ENCODE data around the gene GRPEL2.

GRPEL2 gene

DNA sequence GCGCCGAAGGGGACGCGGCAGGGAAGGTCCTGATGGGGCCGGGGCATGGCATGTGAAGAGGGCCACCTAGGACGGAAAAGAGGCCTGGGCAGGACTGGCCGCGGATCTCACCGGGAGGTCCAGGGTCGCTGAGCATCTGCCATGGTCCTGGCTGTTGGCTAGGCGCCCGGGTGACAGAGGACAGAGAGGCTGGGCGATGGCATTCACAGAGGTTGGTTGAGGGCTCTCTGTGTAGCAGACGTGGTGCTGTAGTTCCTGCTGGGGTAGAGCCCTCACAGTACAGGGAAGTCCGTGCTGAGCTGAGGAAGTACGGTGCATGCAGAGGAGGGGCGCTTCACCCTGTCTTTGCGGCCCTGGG is 13.0 kb downstream of the GRPEL2 start:
- peak; percentile 31 for DNase-seq

DNA sequence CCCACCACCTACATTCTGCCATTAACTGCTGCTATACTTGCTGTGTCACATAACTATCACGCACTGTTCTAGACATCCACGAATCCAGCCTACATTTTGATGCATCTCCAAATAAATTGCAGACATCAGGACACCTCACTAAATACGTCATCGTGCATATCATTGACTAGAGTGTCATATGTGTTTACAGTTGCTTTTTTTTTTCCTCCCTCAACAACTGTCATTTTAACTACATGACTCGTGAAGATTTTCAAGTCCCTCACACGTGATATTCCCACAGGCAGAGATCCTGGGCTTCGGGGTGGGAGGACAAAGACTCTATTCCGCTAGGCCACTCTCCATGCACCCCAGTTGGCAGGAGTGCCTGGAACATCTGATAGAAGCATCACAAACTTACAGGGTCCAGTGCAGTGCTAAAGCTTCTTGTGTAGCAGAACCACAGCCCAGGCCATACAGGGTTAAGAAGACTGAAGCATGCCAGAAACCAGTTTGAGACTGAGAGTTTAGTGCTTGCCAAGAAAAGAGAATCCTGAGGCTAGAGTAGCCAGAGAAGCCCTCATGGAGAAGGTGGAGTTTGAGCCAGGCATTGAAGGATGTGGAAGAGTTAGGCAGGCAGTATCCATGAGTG is 13.7 kb downstream of the GRPEL2 start:
- DNase-seq: peak; percentile 25

DNA sequence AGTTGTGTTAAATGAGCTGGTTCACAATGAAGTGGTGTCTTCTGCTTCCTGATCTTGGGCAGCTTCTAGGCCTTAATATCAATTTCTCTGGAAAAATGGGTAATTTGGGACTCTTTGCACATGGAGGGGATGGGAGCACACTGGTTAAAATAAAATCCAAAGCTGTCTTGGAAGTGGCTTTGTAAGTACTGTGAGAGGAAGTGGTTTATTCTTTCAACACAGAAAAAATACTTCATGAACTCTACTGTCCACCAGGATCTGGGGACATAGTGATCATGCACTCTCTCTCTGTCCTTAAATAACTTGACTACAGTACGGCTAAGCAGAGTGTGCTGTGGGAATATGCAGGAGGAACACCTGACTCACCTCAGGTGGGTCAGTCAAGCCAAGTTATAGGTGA is 15.0 kb downstream of the GRPEL2 start:
- no peak for DNase-seq

DNA sequence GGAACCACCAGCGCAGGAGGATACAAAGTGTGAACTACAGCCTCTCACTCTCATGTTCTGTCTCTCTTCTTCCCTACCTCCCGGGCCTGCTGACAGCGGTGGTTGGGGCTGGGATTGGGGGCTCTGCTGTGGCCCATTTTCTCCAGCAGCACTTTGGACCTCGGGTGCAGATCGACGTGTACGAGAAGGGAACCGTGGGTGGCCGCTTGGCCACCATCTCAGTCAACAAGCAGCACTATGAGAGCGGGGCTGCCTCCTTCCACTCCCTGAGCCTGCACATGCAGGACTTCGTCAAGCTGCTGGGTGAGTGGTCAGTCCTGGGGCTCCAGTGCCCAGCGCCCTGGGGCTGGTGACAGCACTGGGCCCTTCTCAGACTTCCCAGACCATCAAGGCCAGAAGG is 17.2 kb downstream of the GRPEL2 start:
- DNase-seq: no peak

DNA sequence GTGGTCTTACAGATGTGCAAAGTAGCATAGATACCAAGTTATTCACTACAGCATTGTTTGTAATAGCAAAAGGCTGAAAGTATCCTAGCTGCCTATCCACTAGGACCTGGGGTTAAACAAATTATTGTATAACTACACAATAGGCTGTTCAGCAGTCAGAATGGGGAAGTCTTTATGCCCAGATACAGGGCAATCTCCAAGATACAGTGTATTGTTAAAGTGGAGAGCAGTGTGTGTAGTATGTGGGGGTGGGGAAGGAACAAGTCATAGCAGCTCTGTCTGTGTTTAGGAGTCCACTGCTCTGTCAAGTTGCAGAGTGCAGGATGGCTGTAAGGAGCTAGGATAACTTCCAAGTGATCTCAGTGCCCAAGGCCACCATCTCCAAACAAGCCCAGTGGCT is 18.1 kb downstream of the GRPEL2 start:
- no peak for DNase-seq

DNA sequence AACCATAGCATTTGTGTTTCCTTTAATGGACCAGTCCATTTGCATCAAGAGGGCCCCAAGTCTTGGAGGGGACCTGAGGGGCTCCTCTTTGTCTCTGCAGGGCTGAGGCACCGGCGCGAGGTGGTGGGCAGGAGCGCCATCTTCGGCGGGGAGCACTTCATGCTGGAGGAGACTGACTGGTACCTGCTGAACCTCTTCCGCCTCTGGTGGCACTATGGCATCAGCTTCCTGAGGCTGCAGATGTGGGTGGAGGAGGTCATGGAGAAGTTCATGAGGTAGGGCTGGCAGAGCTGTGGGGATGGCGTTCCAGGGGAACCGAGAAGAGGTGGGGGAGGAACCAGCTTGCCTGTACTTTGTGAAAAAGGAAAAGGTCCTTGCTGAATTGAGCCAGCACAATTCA is 18.6 kb downstream of the GRPEL2 start:
- no peak for DNase-seq

DNA sequence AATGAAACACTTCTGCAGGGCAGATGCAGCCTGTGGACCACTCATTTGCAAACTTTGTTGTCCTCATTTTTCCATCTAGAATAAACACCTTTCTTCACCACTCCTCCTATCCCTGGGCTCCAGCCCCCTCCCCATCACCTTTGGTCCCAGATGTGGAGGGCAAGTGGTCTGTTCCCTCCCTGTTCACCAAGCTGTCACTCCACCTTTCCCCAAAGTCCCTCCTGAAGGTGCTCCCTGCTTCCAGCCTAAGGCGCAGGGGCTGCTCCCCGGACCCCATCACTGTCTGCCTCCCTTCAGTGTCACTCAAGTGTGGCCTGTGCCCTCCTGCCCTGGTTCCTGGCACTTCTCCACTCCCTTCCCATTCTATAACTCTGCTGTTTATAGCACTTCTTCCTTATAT is 19.4 kb downstream of the GRPEL2 start:
- no peak for DNase-seq

DNA sequence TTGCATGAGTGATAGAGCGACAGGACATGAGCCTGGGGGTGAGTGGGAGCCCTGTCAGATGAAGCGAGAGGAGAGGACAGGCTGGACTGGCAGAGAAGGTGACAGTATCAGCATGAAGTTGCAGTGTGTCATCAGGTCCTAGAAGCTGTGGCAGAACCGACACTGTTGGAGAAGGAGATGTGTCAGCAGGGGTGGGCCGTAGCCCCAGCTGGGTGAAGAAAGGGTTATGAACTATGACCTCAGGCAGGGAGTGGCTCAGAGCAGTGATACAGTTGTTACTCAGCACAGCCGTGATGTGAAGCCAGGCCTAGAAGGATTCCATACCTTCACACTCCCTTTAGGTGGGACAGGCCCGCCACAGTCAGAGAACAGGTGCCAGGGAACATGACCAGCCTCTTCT is 20.1 kb downstream of the GRPEL2 start:
- no peak for DNase-seq

DNA sequence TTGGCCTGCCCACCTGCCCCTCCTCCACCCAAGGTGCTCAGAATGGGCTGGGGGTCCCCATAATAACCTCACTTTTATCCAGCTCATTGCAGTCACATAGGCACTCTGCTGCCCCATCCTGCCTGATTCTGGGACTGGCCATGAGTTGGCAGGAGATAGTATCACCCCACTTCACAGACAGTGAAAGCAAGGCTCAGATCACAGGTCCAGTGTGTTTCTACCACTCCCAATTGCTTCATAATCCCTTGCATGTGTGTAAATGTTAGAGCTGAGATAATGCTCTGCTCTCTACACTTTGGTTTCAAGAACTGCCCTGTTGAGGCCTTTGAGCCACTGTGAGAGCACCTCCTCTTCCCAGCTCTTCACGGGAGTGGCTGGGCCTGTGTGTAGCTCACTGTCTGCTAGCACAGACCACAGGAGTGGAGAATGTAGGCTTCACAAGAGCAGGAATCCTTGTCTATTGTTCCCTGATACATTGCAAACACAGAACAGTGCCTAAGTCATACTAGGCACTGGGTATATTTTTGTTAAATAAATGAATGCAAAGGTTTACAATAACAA is 20.9 kb downstream of the GRPEL2 start:
- DNase-seq: peak; percentile 70

DNA sequence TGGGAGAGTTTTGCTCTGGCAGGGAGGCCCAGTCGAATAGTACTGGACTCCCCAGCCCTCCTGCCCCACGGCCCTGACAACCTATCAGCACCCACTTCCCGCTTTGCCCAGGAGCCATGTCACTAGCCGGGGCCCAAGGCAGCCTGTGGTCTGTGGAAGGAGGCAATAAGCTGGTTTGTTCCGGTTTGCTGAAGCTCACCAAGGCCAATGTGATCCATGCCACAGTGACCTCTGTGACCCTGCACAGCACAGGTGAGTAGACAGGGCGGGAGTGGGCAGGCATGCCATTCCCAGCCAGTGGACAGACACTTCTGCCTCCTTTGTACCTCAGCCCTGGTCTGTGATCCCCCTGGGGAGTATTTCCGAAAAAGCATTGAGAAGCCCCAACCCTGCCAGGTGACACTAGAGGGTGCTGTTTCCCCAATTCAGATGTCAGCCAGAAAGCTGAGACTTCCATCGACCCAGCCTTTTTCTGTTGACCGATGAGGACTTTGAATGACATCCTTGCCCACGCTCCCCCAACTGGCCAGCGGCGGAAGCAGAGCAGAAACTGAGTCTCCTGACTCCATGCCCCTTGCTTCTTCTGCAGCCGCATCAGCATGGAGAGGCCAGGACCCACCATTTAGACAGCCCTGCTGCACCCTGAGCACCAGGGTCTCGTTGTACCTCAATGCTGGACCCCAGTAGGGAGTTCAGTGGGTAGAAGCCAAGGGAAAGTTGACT is 22.1 kb downstream of the GRPEL2 start:
- peak; percentile 83 for DNase-seq

DNA sequence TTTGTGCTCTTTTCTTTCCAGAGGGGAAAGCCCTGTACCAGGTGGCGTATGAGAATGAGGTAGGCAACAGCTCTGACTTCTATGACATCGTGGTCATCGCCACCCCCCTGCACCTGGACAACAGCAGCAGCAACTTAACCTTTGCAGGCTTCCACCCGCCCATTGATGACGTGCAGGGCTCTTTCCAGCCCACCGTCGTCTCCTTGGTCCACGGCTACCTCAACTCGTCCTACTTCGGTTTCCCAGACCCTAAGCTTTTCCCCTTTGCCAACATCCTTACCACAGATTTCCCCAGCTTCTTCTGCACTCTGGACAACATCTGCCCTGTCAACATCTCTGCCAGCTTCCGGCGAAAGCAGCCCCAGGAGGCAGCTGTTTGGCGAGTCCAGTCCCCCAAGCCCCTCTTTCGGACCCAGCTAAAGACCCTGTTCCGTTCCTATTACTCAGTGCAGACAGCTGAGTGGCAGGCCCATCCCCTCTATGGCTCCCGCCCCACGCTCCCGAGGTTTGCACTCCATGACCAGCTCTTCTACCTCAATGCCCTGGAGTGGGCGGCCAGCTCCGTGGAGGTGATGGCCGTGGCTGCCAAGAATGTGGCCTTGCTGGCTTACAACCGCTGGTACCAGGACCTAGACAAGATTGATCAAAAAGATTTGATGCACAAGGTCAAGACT is 22.8 kb downstream of the GRPEL2 start:
- no peak for DNase-seq

DNA sequence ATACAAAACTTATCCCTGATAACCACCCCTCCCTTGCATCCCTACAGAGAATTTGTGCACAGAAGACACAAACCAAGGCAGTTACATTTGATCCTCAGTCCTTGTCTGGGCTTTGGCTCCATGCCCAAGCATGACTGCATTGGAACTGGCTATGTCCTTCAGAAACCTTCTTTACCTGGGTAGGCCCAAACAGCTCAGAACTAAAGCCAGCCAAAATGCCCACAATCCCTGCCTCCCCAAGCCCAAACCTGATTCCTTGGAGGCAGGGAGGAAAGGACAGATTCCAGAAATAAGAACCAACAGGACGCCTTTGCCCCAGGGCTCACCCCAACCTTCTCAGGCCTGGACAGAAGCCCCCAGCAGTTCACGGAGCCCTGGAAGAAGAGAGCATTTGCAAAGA is 25.6 kb downstream of the GRPEL2 start:
- no peak for DNase-seq

DNA sequence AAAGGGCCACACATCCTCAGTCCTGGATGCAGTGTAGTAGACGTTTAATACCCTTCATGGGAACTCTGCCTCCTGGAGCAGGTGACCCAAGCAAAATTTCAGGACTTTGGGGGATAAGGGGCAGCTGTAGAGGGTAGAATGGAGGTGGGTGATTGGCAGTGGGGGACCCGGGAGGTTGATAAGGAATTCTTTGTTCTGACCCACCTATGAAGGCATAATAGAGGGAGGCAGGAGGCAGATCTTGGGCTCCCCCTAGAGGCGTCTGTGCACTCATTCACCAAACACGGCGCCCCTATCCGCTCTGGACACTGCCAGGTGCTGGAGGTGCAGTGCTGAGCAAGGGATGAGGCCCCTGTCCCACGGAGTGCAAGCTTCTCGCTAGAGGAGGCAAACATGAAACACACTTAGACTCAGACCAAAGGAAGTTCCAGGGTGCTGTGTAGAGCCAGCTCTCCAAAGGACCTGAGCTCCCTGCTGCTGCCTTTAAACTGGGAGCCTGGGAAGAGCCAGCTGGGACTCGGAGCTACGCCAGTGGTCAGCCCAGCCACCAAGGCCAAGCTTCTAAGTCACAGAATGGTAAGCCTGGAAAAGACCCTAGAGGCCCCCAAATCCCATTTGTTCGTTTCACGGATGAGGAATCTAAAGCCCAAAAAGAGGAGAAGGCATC is 26.1 kb downstream of the GRPEL2 start:
- DNase-seq: peak; percentile 70

DNA sequence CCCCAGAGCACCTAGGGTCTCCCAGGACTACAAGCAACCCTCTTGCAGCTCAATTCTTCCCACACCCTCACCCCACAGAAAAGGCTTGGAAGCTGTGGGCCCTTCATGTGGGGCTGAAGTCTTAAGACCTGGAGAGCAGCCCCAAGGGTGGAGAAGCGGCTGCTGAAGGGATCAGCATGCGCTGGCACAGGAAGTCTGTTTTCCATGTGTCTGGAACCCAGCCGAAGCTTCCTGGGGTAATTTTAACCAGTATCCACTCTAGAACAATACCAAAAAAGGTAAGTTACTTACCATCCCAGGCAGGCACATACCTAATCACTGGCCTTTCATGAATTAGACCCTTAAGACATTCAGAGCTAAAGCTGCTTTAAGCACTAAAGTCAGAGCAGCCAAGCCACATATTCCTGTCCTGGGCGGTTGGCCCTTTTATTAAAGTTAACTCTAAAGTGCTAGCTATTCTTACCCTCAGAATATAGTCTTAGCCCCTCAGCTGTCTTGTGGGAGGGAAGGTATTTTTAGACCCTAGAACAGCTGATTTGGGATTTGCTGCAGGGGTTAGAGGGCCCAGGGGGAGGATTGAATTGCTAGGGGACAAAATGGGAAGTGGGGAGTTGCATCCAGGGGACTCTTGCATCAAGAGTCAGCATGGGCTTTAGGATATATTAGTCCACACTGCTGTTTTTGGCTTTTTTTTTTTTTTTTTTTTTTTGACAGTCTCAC is 26.9 kb downstream of the GRPEL2 start:
- no peak for DNase-seq

DNA sequence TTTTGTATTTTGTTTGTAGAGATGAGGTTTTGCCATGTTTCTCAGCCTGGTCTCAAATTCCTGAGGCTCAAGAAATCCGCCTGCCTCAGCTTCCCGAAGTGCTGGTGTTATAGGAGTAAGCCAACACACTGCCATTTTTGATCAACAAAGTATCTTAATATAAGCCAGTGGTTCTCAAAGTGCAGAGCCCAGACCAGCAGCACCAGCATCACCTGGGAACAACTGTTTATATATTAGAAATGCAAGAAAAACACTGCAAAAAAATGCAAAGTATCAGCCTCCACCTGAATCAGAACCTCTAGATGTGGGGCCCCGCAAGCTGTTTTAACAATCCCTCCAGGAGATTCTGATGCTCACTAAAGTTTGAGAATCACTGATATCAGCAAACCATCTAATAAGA is 27.6 kb downstream of the GRPEL2 start:
- DNase-seq: no peak

DNA sequence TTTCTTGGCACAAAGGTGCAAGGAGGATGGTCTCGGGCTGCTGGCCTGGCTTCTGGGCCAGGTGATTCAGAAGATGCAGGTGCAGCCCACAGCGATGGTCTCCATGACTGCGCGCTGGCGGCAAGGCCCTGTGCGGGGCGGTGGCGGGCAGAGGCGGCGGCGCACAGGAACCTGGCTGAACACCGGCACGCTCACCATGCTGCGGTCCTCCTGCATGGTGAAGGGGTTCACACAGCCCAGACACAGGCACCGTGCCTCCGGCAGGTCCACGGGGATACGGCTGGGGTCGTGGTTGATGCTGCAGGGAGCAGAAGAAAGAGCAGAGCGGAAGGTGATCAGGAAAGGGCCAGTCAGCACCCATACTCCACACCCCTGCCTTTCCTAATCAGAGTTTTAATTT is 29.0 kb downstream of the GRPEL2 start:
- no peak for DNase-seq

DNA sequence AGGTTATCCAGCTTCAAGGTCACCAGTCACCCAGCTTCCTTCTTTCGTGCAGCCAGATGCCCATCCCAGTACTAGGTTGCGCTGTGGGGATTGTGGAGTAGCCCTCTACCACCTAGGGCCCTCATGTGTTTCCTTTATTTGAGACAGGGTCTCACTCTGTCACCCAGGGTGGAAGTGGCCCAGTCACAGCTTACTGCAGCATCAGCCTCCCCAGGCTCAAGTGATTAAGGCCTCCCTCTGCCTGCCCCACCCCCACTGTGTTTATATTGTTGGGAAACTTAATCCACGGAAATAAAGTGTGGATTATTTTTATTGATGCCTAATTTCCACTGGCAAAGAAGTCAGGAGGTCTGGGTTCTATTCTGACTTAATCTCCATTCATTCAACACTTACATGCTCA is 29.5 kb downstream of the GRPEL2 start:
- no peak for DNase-seq

DNA sequence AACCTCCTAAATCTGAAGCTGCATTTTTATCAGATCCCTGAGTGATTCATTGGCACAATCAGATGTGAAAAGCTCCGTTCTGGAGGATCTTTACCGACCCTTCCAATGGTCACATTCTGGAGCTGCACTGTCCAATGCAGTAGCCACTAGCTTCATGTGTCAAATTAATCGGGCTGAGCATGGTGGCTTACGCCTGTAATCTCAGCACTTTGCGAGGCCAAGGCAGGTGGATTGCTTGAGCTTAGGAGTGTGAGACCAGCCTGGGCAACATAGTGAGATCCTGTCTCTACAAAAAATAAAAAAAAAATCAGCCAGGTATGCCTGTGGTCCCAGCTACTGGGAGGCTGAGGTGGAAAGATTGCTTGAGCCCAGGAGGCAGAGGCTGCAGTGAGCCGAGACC is 30.1 kb downstream of the GRPEL2 start:
- DNase-seq: no peak

DNA sequence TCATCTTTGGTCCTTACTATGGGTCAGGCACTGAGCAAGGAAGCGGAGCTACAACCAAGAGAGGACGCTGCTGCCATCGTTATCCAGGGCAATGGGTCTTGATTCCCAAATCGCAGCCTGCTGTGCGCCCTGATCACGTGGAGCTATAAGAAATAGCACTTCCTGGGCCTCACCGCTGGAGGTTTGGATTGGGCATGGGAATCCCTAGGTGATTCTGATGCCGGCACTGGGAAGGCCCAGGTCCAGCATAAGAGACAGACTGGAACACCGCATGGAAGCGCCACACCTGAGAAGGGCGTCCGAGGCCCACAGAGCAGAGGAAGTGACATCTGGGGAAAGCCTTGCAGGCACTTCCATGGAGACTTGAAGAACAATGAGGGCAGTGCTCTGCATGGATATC is 30.8 kb downstream of the GRPEL2 start:
- DNase-seq: no peak

DNA sequence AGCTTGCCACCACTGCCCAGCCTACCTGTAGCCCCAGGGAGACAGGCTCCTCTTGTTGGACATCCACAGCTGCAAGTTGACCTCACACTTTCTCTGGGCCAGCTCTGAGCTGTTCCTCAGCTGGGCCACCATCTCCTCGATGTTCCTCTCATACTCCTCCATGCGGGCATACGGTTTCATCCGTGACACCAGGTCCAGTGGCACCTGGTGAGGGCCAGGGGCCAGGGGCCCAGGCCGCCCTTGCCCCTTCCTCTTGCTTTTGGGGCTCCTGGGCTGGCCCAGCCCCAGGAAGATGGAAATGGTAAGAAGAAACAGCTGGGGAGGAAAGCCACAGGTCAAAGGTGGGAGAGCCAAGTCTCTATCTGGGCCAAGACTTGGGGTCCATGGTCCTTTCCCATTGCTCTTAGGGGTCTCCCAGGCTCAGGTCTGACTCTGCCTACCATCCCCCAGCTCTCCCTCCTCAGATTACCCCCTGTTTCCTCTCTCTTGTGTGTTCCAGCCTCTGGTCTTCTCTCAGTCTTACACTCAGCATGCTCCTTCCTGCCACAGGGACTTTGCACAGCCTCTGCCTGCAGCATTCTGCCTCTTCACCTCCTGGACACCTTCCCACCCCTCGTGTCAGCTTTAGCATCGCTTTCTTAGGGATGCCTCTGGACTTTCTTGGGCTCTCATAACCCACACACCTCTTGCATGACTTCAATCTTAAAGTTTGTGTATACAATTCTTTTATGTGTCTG is 31.6 kb downstream of the GRPEL2 start:
- DNase-seq: no peak

DNA sequence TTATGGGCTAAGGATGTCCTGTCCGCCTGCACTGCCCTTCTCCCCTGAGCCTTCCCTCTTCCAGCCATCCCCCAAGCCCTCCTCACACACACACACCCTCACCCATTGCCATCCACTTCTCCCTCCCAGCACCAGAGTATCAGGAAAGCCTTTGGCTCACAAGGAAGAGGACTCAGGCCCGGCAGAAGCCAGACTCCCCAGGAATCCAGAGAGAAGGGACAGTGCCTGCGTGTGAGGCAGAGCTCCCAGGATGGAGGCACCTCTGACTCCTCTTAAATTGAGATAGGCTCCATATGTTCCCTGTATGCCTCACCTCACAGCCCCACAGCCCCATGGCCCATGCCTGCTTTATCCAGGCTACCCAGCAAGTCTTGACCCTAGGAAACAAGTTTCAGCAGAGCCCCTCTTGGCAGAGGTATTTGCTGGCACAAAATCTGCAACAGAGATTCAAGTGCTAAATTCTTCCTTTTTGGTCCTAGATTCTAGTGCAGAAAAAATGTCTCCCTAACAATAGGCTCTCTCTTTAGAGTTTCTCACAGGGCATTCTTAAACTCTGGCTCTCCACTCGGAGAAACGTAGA is 33.0 kb downstream of the GRPEL2 start:
- no peak for DNase-seq

All from hematopoietic multipotent progenitor cell treated with erythropoietin and hydrocortisone succinate and interleukin-3 and kit ligand, for 8 days (in vitro differentiated cells).